H1 (cell line): Measurements from ENCODE around the gene TMBIM4. TPM values are rescaled to one million over a fixed set of nuclear protein-coding genes. Genes with fewer than 3 reads are reported as not detected.

ENCODE experiments used
- CTCF ChIA-PET: fragments of 300-600 bp; sonication (Branson Sonifier 250); formaldehyde crosslinking; loops from one replicate; lab custom pipeline; 2021; ENCODE audit not compliant: partially characterized antibody; lab: Charles Lee
- POLR2A ChIA-PET: fragments of 300-600 bp; sonication (Branson Sonifier 250); formaldehyde crosslinking; loops from one replicate; lab custom pipeline; 2021; ENCODE audit warnings: inconsistent platforms; ENCODE audit not compliant: partially characterized antibody; lab: Charles Lee
- DNase-seq, 2 experiments: peaks; one replicate each; pipeline versions ENCODE4 v3.0.0 to v3.0.0-alpha.2; 2010 to 2022; ENCODE audit warnings: low spot score in 2 of 2, low read depth in 1 of 2, mixed read lengths in 1 of 2
- FAIRE-seq: peaks from 2 replicates; lab custom pipeline; 2011; peaks lifted over from hg19 to GRCh38; lab: Jason Lieb, UNC
- H2AFZ ChIP-seq: 2 replicates; pipeline ENCODE4 v1.8.1; 2012; ENCODE audit warnings: low read length, inconsistent platforms
- H2AK5ac ChIP-seq: 2 replicates; pipeline ENCODE4 v1.6.1; 2013; ENCODE audit warnings: low read depth, low read length
- H2BK120ac ChIP-seq: replicated peaks from 2 replicates; pipeline ENCODE3; 2013; ENCODE audit warnings: low read depth, low read length, inconsistent platforms
- H2BK12ac ChIP-seq: 2 replicates; pipeline ENCODE4 v1.6.1; 2013; ENCODE audit warnings: low read depth, low read length
- H2BK15ac ChIP-seq: 2 replicates; pipeline ENCODE4 v1.6.1; 2013; ENCODE audit warnings: low read length
- H2BK20ac ChIP-seq: 2 replicates; pipeline ENCODE4 v1.6.1; 2013; ENCODE audit warnings: low read length
- H2BK5ac ChIP-seq: 2 replicates; pipeline ENCODE4 v1.6.1; 2013; ENCODE audit warnings: low read depth, low read length
- H3K14ac ChIP-seq: 2 replicates; pipeline ENCODE4 v1.6.1; 2013; ENCODE audit warnings: inconsistent platforms; ENCODE audit not compliant: insufficient read length
- H3K18ac ChIP-seq: 2 replicates; pipeline ENCODE4 v1.6.1; 2013; ENCODE audit warnings: low read length; ENCODE audit errors: extremely low read depth
- H3K23ac ChIP-seq: 2 replicates; pipeline ENCODE4 v1.6.1; 2013; ENCODE audit warnings: inconsistent platforms; ENCODE audit not compliant: insufficient read length
- H3K23me2 ChIP-seq: 2 replicates; pipeline ENCODE4 v1.6.1; 2013; ENCODE audit warnings: low read depth, low read length
- H3K27ac ChIP-seq: 2 replicates; pipeline ENCODE4 v1.6.1; 2011; ENCODE audit warnings: low read depth, low read length, inconsistent platforms
- H3K27me3 ChIP-seq, 4 experiments: replicated peaks in 1 of 4; 1 replicate in 1 of 4; 2 replicates in 3 of 4; pipeline versions ENCODE4 v1.6.1 to v1.8.1; 2011 to 2013; ENCODE audit warnings: low read length in 3 of 4, mild to moderate bottlenecking in 3 of 4, inconsistent platforms in 2 of 4, mixed read lengths in 2 of 4, moderate library complexity in 1 of 4; ENCODE audit not compliant: control insufficient read depth in 3 of 4, insufficient read depth in 3 of 4; ENCODE audit errors: extremely low read depth in 1 of 4
- H3K36me3 ChIP-seq, 4 experiments: 2 replicates each; pipeline versions ENCODE4 v1.6.1 to v1.8.1; 2011 to 2013; ENCODE audit warnings: mild to moderate bottlenecking in 4 of 4, low read length in 3 of 4, moderate library complexity in 2 of 4, control low read depth in 1 of 4, inconsistent platforms in 1 of 4; ENCODE audit not compliant: insufficient read depth in 4 of 4, control insufficient read depth in 2 of 4
- H3K4ac ChIP-seq: replicated peaks from 2 replicates; pipeline ENCODE3; 2013; ENCODE audit warnings: low read length, low read depth, mixed read lengths, inconsistent platforms; ENCODE audit not compliant: insufficient read length
- H3K4me1 ChIP-seq, 4 experiments: replicated peaks in 1 of 4; 1 replicate in 1 of 4; 2 replicates in 3 of 4; pipeline versions ENCODE4 v1.6.1 to v1.8.1; 2011 to 2013; ENCODE audit warnings: low read length in 3 of 4, inconsistent platforms in 2 of 4, mixed read lengths in 1 of 4; ENCODE audit not compliant: insufficient read depth in 4 of 4, control insufficient read depth in 3 of 4
- H3K4me2 ChIP-seq, 2 experiments: 2 replicates each; pipeline versions ENCODE4 v1.6.1 to v1.8.1; 2011 to 2013; ENCODE audit warnings: low read depth in 2 of 2, low read length in 2 of 2, control low read depth in 1 of 2, inconsistent platforms in 1 of 2, mild to moderate bottlenecking in 1 of 2; ENCODE audit not compliant: insufficient read depth in 1 of 2
- H3K4me3 ChIP-seq, 4 experiments: fragments of 200-600, 300-600 bp in 1 of 4; sonication (generic), shearing (Covaris generic), sonication (Bioruptor Twin) in 1 of 4; 2 replicates each; pipeline versions ENCODE4 v1.5.1 to v1.8.1; 2011 to 2016; ENCODE audit warnings: low read length in 4 of 4, low read depth in 3 of 4, control low read depth in 2 of 4, inconsistent platforms in 2 of 4, mild to moderate bottlenecking in 2 of 4, mixed read lengths in 1 of 4, moderate library complexity in 1 of 4; ENCODE audit not compliant: insufficient read depth in 2 of 4; ENCODE audit errors: extremely low read depth in 1 of 4
- H3K56ac ChIP-seq: replicated peaks from 2 replicates; pipeline ENCODE3; 2013; ENCODE audit warnings: low read depth, mild to moderate bottlenecking, mixed read lengths, low read length, inconsistent platforms; ENCODE audit not compliant: insufficient read length
- H3K79me1 ChIP-seq: 2 replicates; pipeline ENCODE4 v1.6.1; 2013; ENCODE audit warnings: low read depth, low read length, control low read depth
- H3K79me2 ChIP-seq, 2 experiments: 2 replicates each; pipeline versions ENCODE4 v1.6.1 to v1.8.1; 2012 to 2013; ENCODE audit warnings: low read length in 2 of 2, mild to moderate bottlenecking in 2 of 2, inconsistent platforms in 1 of 2; ENCODE audit not compliant: insufficient read depth in 2 of 2, control insufficient read depth in 1 of 2
- H3K9ac ChIP-seq, 4 experiments: replicated peaks in 1 of 4; 1 replicate in 1 of 4; 2 replicates in 3 of 4; pipeline versions ENCODE4 v1.6.1 to v1.8.1; 2011 to 2013; ENCODE audit warnings: low read depth in 3 of 4, low read length in 3 of 4, control low read depth in 2 of 4, mild to moderate bottlenecking in 2 of 4, moderate library complexity in 2 of 4, inconsistent platforms in 1 of 4; ENCODE audit errors: extremely low read depth in 1 of 4
- H3K9me3 ChIP-seq, 2 experiments: 2 replicates each; pipeline versions ENCODE4 v1.6.1 to v1.8.1; 2012 to 2013; ENCODE audit warnings: mild to moderate bottlenecking in 2 of 2, moderate library complexity in 2 of 2, control low read depth in 1 of 2, inconsistent platforms in 1 of 2, low read depth in 1 of 2, low read length in 1 of 2, mixed read lengths in 1 of 2; ENCODE audit not compliant: insufficient read depth in 2 of 2
- H4K20me1 ChIP-seq, 2 experiments: replicated peaks in 1 of 2; 2 replicates each; pipeline versions ENCODE3 to v1.8.1; 2011 to 2013; ENCODE audit warnings: inconsistent platforms in 2 of 2, low read length in 2 of 2, mild to moderate bottlenecking in 1 of 2; ENCODE audit not compliant: insufficient read depth in 2 of 2, control insufficient read depth in 1 of 2
- H4K5ac ChIP-seq: 2 replicates; pipeline ENCODE4 v1.6.1; 2013; ENCODE audit warnings: low read length, low read depth, mixed read lengths, inconsistent platforms; ENCODE audit not compliant: insufficient read length
- H4K8ac ChIP-seq: 2 replicates; pipeline ENCODE4 v1.8.0; 2013; ENCODE audit warnings: mild to moderate bottlenecking, moderate library complexity, low read length, inconsistent platforms; ENCODE audit not compliant: insufficient read depth; ENCODE audit errors: extremely low read depth
- H4K91ac ChIP-seq: replicated peaks from 2 replicates; pipeline ENCODE3; 2013; ENCODE audit warnings: low read length, mixed read lengths, inconsistent platforms; ENCODE audit not compliant: insufficient read length
- CEBPB ChIP-seq: IDR thresholded peaks from 2 replicates; pipeline ENCODE4 v1.6.1; 2012; ENCODE audit warnings: low read depth, low read length
- CHD2 ChIP-seq: IDR thresholded peaks from 2 replicates; pipeline ENCODE4 v1.6.1; 2012; ENCODE audit warnings: low read length, improper control_type of control experiment
- FOSL1 ChIP-seq: IDR thresholded peaks from 2 replicates; pipeline ENCODE4 v1.6.1; 2011; ENCODE audit warnings: mild to moderate bottlenecking, low read depth, low read length, moderate library complexity; ENCODE audit not compliant: insufficient read depth
- KDM4A ChIP-seq: IDR thresholded peaks from one replicate; pipeline ENCODE4 v1.7.1; 2012; ENCODE audit warnings: low read depth, mild to moderate bottlenecking, moderate library complexity, low read length, inconsistent platforms; ENCODE audit not compliant: severe bottlenecking
- SIX5 ChIP-seq: IDR thresholded peaks from 2 replicates; pipeline ENCODE4 v1.6.1; 2011; ENCODE audit warnings: mild to moderate bottlenecking, low read depth, low read length
- TBP ChIP-seq: IDR thresholded peaks from 2 replicates; pipeline ENCODE4 v1.6.1; 2011; ENCODE audit warnings: low read depth, low read length, improper control_type of control experiment
- TCF12 ChIP-seq: IDR thresholded peaks from 2 replicates; pipeline ENCODE4 v1.6.1; 2011; ENCODE audit warnings: low read depth, mild to moderate bottlenecking, low read length
- ZNF274 ChIP-seq: IDR thresholded peaks from 2 replicates; pipeline ENCODE4 v1.7.0; 2012; ENCODE audit warnings: low read length, borderline replicate concordance; ENCODE audit errors: extremely low read depth
- WGBS, 2 experiments: shearing (Covaris generic) in 1 of 2; methylation state at CpG; one replicate each; pipeline versions ENCODE4 v1.1.6 to v1.1.7; 2013 to 2015; ENCODE audit warnings: low lambda C conversion rate in 2 of 2, mixed read lengths in 2 of 2, inconsistent platforms in 1 of 2, low coverage in 1 of 2, missing lambda C conversion rate in 1 of 2; ENCODE audit not compliant: insufficient replicate concordance in 2 of 2, insufficient coverage in 1 of 2, insufficient read length in 1 of 2; ENCODE audit errors: extremely low coverage in 1 of 2, missing lambda C conversion rate in 1 of 2; 5-methylcytosine and 5-hydroxymethylcytosine counted together
- polyA plus RNA-seq, 7 experiments: library from polyadenylated mRNA; depleted of rRNA in 3 of 7; stranded (reverse) in 5 of 7; unstranded in 2 of 7; fragments of >200 nt in 5 of 7; fragments of 200-250 nt in 2 of 7; gene quantifications; 1 replicate in 5 of 7; 2 replicates in 1 of 7; 4 replicates in 1 of 7; pipeline versions ENCODE4 v1.2.1 to v1.2.3, GENCODE V29; 2011 to 2013; ENCODE audit warnings: missing spikeins in 2 of 7, mixed read lengths in 2 of 7
- total RNA-seq: library from RNA; stranded (reverse); fragmentation: NEBNext Ultra II Directional; extraction: Animal tissue kit (Norgen Biotek cat#: 25700); gene quantifications from 2 replicates; pipeline ENCODE4 v1.2.1, GENCODE V29; 2021
- TF ChIP-seq, protein P1 (sequence below): IDR thresholded peaks from 2 replicates; pipeline ENCODE4 v1.6.1; 2012; ENCODE audit warnings: inconsistent platforms

TMBIM4 gene
- total and polyA plus RNA-seq, 2 of the 8 experiments (the other 6 are each of a cell fraction or from before 2014, with no cell fraction given), result 12.8 to 46.6 TPM

DNA sequence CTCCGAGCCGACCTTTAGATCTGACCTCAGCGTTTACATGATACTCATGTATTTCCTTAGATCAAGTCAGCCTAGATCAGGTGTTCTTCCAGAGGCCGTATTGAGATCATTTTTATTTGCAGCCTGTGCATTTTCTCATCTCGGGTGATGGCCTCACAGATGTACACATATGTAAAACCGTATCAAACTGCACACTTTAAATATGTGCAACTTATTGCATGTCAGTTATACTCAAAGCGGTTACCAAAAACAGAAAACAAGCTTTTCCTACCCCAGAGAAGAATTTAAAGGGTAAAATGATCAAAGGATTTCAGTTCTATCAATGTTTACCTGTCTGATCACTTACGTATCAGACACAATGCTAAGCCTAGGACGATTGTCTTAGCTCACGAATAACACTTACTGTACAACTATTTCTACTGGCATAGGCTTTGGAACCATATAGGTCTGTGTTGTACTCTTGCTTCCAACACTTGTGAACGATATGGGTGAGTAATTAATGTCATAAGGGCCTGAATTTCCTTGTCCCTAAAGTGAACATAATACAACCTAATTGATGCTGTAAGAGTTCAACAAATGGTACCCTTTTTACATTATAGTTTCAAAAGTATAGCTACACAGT is 38.6 kb downstream of the TMBIM4 start:
- no peak overlapping the region for H2BK12ac ChIP-seq
- H3K56ac ChIP-seq, result peak overlapping the region; percentile 30
- H4K91ac ChIP-seq, result peak overlapping the region; percentile 80
- DNase-seq, result no peak
- H3K79me2 ChIP-seq, result peaks cover 5 to 33% of the 10 kb centered on the region in 2 experiments
- no peaks in the 10 kb centered on the region; a peak in 1 of 4 replicates for H3K9me3 ChIP-seq
- no peak overlapping the region for H2BK120ac ChIP-seq
- no peak overlapping the region for H3K4ac ChIP-seq
- TF ChIP-seq TCF12, result no peak
- TF ChIP-seq FOSL1, result no peak
- TF ChIP-seq SIX5, result no peak
- TF ChIP-seq ZNF274, result no peak
- TF ChIP-seq CHD2, result no peak
- no peak for TF ChIP-seq CEBPB
- TF ChIP-seq, protein P1, sequence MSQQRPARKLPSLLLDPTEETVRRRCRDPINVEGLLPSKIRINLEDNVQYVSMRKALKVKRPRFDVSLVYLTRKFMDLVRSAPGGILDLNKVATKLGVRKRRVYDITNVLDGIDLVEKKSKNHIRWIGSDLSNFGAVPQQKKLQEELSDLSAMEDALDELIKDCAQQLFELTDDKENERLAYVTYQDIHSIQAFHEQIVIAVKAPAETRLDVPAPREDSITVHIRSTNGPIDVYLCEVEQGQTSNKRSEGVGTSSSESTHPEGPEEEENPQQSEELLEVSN, result no peak
- no peak for TF ChIP-seq TBP
- no peak for TF ChIP-seq KDM4A
- no peaks in the 10 kb centered on the region for H4K20me1 ChIP-seq
- POLR2A ChIA-PET, result interaction anchor here (0.7 to 1.8 kb wide), 10 partner anchors 9 to 808 kb away, joined by 3 to 11 read pairs (median 3); partner anchors contain the start of genes HMGA2 and TMBIM4
- 0 out of 7 replicates have a peak, but pooled peaks cover 0 to 3% (median 0%) of the 10 kb centered on the region in 4 experiments for H3K4me1 ChIP-seq
- peak overlapping the region in 3 of 4 experiments; percentile 62 to 68 (median 63); a peak in 6 of 7 replicates for H3K9ac ChIP-seq
- H2BK20ac ChIP-seq, result no peak overlapping the region
- peak overlapping the region; percentile 81; the same call in 1 of the 2 replicates for H3K18ac ChIP-seq
- H3K4me3 ChIP-seq, result peak overlapping the region; percentile 80 to 95 (median 84)
- no peak overlapping the region for H2BK15ac ChIP-seq
- 53% methylated on average over 11 of the region's 11 CpGs; no CpG with 5 or more reads in 1 of the 2 experiments for WGBS, 2 experiments
- H2AFZ ChIP-seq, result no peak overlapping the region
- H2AK5ac ChIP-seq, result no peak overlapping the region
- H4K5ac ChIP-seq, result peak overlapping the region; percentile 90
- FAIRE-seq, result no peak
- CTCF ChIA-PET, result interaction anchor here (0.6 to 1.6 kb wide), 11 partner anchors 14 to 562 kb away, joined by 3 to 8 read pairs (median 3); partner anchors contain the start of gene TMBIM4
- H4K8ac ChIP-seq, result no peak overlapping the region
- H3K36me3 ChIP-seq, result peaks cover 0 to 18% (median 3%) of the 10 kb centered on the region in 4 experiments; a peak in 2 of 8 replicates
- peak overlapping the region; percentile 76 for H3K27ac ChIP-seq
- H3K27me3 ChIP-seq, result no peaks in the 10 kb centered on the region
- H3K4me2 ChIP-seq, result peak overlapping the region; percentile 62 to 90
- H3K79me1 ChIP-seq, result peaks cover 6% of the 10 kb centered on the region
- peaks cover 14% of the 10 kb centered on the region for H3K23me2 ChIP-seq
- no peak overlapping the region for H3K14ac ChIP-seq
- H3K23ac ChIP-seq, result no peak overlapping the region
- peak overlapping the region; percentile 75; the same call in 1 of the 2 replicates for H2BK5ac ChIP-seq
